ENCODE measurements around the gene ABI3.

GRCh38 chr17:49198211-49198610 lies 12.3 kb upstream of the ABI3 start:
- no peak for TF ChIP-seq CTCF (IDR thresholded peaks at IDR 0.05)
- TF ChIP-seq EZH2 (IDR thresholded peaks at IDR 0.05; ENCODE audit: borderline replicate concordance, insufficient read depth, low read depth, low read length, poor library complexity, severe bottlenecking): no peak
